ENCODE measurements around the gene EMSY. TPM values are rescaled to one million over a fixed set of nuclear protein-coding genes. Genes with fewer than 3 reads are reported as not detected.
"Not testable (repeated sequence)": the region's sequence is repeated elsewhere in the genome, so short reads cannot be mapped to it uniquely, and the experiment has no call there.

EMSY gene
- total RNA-seq, 4 donors from 2014 or later, result 18.8 to 43.6 (median 19.9) TPM

DNA sequence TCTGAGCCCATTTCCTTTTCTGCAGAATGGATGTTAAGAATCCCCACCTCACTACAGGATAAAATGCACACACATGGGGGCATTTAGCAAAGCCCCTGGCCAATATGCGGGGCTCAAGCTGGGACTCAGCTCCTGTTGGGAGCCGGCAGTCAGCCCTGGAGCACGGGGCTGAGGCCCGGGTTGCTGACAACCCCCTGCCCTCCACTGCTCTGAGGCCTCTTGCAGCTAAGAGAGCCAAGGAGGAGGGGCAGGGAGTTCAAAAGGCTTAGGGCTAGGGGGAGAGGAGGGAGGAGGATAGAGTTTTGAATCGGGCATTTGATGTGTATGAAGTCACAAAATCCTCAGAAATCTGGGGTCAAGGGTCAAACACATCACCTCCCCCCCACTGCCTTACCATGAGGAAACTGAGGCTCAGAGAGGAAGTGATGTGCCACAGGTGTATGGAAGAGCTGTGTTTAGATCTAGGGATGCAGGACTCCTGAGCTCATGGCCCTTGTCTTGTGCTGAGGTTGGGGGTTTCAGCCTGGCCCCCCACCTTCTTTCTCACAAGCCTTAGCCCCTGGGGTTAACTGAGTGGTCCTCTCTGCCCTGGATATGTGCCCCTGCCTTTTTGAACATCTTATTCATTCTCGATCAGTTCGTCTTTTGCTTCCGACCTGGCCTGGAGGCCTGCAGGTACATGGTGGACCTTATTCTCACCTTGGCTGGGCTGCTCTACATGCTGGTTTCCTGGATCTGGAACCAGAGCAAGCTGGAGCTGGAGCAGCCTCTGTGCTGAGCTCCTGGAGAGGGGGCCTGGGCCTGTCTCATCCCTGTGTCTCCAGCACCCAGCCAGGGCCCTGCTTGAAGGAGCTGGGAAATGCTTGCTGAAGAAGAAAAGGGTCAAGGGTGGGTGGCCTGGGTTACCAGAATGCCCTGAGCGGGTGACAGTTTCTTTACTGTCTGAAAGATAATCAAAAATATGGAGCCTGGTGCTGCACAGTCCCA is 145.4 kb downstream of the EMSY start:
- DNase-seq (no peak), ATAC-seq (no peak)
- no peak overlapping the region for H3K4me3 ChIP-seq
- intact Hi-C loops (cut with DNase I; ENCODE audit: low total_unique reads), result no loop called here
- TF ChIP-seq, protein P1, sequence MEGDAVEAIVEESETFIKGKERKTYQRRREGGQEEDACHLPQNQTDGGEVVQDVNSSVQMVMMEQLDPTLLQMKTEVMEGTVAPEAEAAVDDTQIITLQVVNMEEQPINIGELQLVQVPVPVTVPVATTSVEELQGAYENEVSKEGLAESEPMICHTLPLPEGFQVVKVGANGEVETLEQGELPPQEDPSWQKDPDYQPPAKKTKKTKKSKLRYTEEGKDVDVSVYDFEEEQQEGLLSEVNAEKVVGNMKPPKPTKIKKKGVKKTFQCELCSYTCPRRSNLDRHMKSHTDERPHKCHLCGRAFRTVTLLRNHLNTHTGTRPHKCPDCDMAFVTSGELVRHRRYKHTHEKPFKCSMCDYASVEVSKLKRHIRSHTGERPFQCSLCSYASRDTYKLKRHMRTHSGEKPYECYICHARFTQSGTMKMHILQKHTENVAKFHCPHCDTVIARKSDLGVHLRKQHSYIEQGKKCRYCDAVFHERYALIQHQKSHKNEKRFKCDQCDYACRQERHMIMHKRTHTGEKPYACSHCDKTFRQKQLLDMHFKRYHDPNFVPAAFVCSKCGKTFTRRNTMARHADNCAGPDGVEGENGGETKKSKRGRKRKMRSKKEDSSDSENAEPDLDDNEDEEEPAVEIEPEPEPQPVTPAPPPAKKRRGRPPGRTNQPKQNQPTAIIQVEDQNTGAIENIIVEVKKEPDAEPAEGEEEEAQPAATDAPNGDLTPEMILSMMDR (IDR thresholded peaks at IDR 0.05 in 4 of 5, conservative IDR thresholded peaks at IDR 0.05 in 1 of 5), result no peak
- TF ChIP-seq POLR2A (IDR thresholded peaks at IDR 0.05), result no peak
- H3K4me1 ChIP-seq, result peaks cover 0 to 8% of the 10 kb centered on the region in 2 donors
- in situ Hi-C loops (cut with MboI; ENCODE audit: low sequenced_read_pairs in 4 of 4), result loop anchor here in 1 of 4 donors (25.0 kb wide), 1 partner anchor 97 kb away; no protein-coding TSS in a partner anchor
- no peaks in the 10 kb centered on the region for H3K36me3 ChIP-seq
- no peak overlapping the region for H3K27ac ChIP-seq
- H3K27me3 ChIP-seq, result no peaks in the 10 kb centered on the region
- H3K9me3 ChIP-seq, result no peaks in the 10 kb centered on the region

DNA sequence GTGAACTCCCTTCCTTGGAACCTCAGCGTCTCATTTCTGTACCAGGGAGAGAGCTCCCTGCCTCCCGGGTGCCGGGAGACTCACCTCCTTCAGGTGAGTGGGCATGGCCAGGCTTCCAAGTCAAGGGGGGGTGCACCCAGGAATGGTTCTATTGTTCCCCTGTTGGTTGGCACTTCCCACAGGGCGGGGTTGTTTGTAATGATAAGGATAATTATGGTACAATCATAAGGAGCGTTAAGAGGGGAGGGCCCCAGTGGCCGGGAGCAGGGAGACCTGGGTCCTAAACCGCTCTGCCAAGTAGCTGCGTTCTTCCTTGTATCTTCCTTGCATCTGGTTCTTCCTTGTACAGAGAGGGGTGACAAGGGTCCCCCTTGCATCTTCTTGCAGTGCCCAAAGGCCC is 146.6 kb downstream of the EMSY start:
- intact Hi-C loops (cut with DNase I; ENCODE audit: low total_unique reads) (no loop called here), in situ Hi-C loops (cut with MboI; ENCODE audit: low sequenced_read_pairs in 4 of 4) (loop anchor here in 1 of 4 donors (25.0 kb wide), 1 partner anchor 96 kb away; no protein-coding TSS in a partner anchor)
- Histone ChIP-seq H3K27ac (no peak overlapping the region), H3K4me1 (peaks cover 0 to 8% of the 10 kb centered on the region in 2 donors), H3K27me3 (no peaks in the 10 kb centered on the region), H3K36me3 (no peaks in the 10 kb centered on the region), H3K4me3 (no peak overlapping the region), H3K9me3 (no peaks in the 10 kb centered on the region)
- no peak for TF ChIP-seq POLR2A (IDR thresholded peaks at IDR 0.05)
- TF ChIP-seq, protein P1 (IDR thresholded peaks at IDR 0.05 in 4 of 5, conservative IDR thresholded peaks at IDR 0.05 in 1 of 5), result no peak
- DNase-seq (no peak), ATAC-seq (no peak)

GRCh38 chr11:76592025-76592914 is 147.5 kb downstream of the EMSY start:
- peaks cover 0 to 6% of the 10 kb centered on the region in 2 donors for H3K4me1 ChIP-seq
- TF ChIP-seq, protein P1 (IDR thresholded peaks at IDR 0.05 in 4 of 5, conservative IDR thresholded peaks at IDR 0.05 in 1 of 5), result no peak
- ATAC-seq, result no peak
- no peaks in the 10 kb centered on the region for H3K27me3 ChIP-seq
- H3K4me3 ChIP-seq, result no peak overlapping the region
- no peaks in the 10 kb centered on the region for H3K9me3 ChIP-seq
- intact Hi-C loops (cut with DNase I; ENCODE audit: low total_unique reads), result no loop called here
- no peaks in the 10 kb centered on the region for H3K36me3 ChIP-seq
- in situ Hi-C loops (cut with MboI; ENCODE audit: low sequenced_read_pairs in 4 of 4), result loop anchor here in 1 of 4 donors (25.0 kb wide), 1 partner anchor 95 kb away; no protein-coding TSS in a partner anchor
- DNase-seq, result no peak
- H3K27ac ChIP-seq, result no peak overlapping the region

- DNase-seq (no peak), ATAC-seq (no peak)
- no peaks in the 10 kb centered on the region for H3K27me3 ChIP-seq
- intact Hi-C loops (cut with DNase I; ENCODE audit: low total_unique reads), result no loop called here
- no peak overlapping the region for H3K27ac ChIP-seq
- no peak for TF ChIP-seq POLR2A (IDR thresholded peaks at IDR 0.05)
- TF ChIP-seq, protein P1 (IDR thresholded peaks at IDR 0.05 in 4 of 5, conservative IDR thresholded peaks at IDR 0.05 in 1 of 5), result no peak
- H3K4me3 ChIP-seq, result no peak overlapping the region
- in situ Hi-C loops (cut with MboI; ENCODE audit: low sequenced_read_pairs in 4 of 4), result loop anchor here in 1 of 4 donors (25.0 kb wide), 1 partner anchor 94 kb away; no protein-coding TSS in a partner anchor
- peaks cover 0 to 2% of the 10 kb centered on the region in 2 donors for H3K4me1 ChIP-seq
- H3K9me3 ChIP-seq, result no peaks in the 10 kb centered on the region
- no peaks in the 10 kb centered on the region for H3K36me3 ChIP-seq
These were observed 148.1 kb downstream of the EMSY start for GRCh38 chr11:76592961-76593360.

DNA sequence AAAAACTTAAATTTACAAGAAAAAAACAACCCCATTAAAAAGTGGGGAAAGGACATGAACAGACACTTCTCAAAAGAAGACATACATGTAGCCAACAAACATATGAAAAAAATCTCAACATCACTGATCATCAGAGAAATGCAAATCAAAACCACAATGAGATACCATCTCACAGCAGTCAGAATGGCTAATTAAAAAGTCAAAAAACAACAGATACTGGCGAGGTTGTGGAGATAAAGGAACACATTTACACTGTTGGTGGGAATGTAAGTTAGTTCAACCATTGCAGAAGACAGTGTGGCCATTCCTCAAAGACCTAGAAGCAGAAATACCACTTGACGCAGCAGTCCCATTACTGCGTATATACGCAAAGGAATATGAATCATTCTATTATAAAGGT is 150.3 kb downstream of the EMSY start:
- DNase-seq; H3K4me1 ChIP-seq; H3K36me3 ChIP-seq; H3K27ac ChIP-seq; intact Hi-C loops (cut with DNase I; ENCODE audit: low total_unique reads); H3K27me3 ChIP-seq; H3K9me3 ChIP-seq; H3K4me3 ChIP-seq; ATAC-seq: not testable (repeated sequence)
- in situ Hi-C loops (cut with MboI; ENCODE audit: low sequenced_read_pairs in 4 of 4), result loop anchor here in 1 of 4 donors (25.0 kb wide), 1 partner anchor 92 kb away; no protein-coding TSS in a partner anchor

All from gastrocnemius medialis (tissue), 4 donors.